Stomach (tissue), 9 donors: ENCODE data around the gene RNF20. TPM values are rescaled to one million over a fixed set of nuclear protein-coding genes. Genes with fewer than 3 reads are reported as not detected.

Experiments used
- DNase-seq, 2 donors: peaks; one replicate each; pipeline versions ENCODE4 v3.0.0 to v3.0.0-alpha.2; 2013 to 2019
- H3K27ac ChIP-seq, 5 donors: fragments of 200-600 bp in 4 of 5; sonication (generic) in 4 of 5; one replicate each; pipeline ENCODE4 v1.5.1; 2013 to 2019; ENCODE audit warnings: mild to moderate bottlenecking in 1 of 5, moderate library complexity in 1 of 5
- H3K27me3 ChIP-seq, 3 donors: fragments of 200-600 bp; sonication (generic); one replicate each; pipeline ENCODE4 v1.5.1; 2017 to 2019; ENCODE audit warnings: mixed run types in 1 of 3
- H3K36me3 ChIP-seq, 4 donors: fragments of 200-600 bp; sonication (generic); 1 replicate in 3 of 4; 2 replicates in 1 of 4; pipeline ENCODE4 v1.5.1; 2016 to 2019
- H3K4me1 ChIP-seq, 4 donors: fragments of 200-600 bp; sonication (generic); one replicate each; pipeline ENCODE4 v1.5.1; 2016 to 2019
- H3K4me3 ChIP-seq, 4 donors: fragments of 200-600 bp; sonication (generic) in 3 of 4; one replicate each; pipeline ENCODE4 v1.5.1; 2016 to 2019; ENCODE audit warnings: mild to moderate bottlenecking in 1 of 4
- H3K9me3 ChIP-seq, 4 donors: fragments of 200-600 bp; sonication (generic); one replicate each; pipeline ENCODE4 v1.5.1; 2016 to 2019
- CTCF ChIP-seq, 7 experiments: fragments of 450-650 bp in 4 of 7; fragments of 200-600 bp in 3 of 7; sonication (generic) in 3 of 7; IDR thresholded peaks; one replicate each; pipeline ENCODE4 v1.5.1; 2016 to 2019; ENCODE audit warnings: antibody characterized with exemption in 7 of 7, control low read depth in 2 of 7, mild to moderate bottlenecking in 1 of 7
- EP300 ChIP-seq: sonication (generic); formaldehyde crosslinking; IDR thresholded peaks from one replicate; pipeline ENCODE4 v1.6.1; 2017; ENCODE audit warnings: antibody characterized with exemption
- POLR2A ChIP-seq, 4 donors: fragments of 450-650 bp; IDR thresholded peaks; one replicate each; pipeline ENCODE4 v1.6.1; 2016; ENCODE audit warnings: antibody characterized with exemption in 4 of 4, control low read depth in 2 of 4, mild to moderate bottlenecking in 1 of 4, moderate library complexity in 1 of 4
- POLR2AphosphoS5 ChIP-seq, 3 donors: sonication (generic); formaldehyde crosslinking; IDR thresholded peaks; one replicate each; pipeline ENCODE4 v1.6.1; 2016; ENCODE audit warnings: antibody characterized with exemption in 3 of 3
- WGBS, 5 donors: extraction: QIAGEN DNeasy Blood & Tissue Kit in 3 of 5; methylation state at CpG; one replicate each; pipeline versions ENCODE4 v1.1.5 to v1.1.7; 2013 to 2018; 5-methylcytosine and 5-hydroxymethylcytosine counted together
- intact Hi-C: fragments of 100-400 bp; cut with DNase I; formaldehyde crosslinking; loops from one replicate; pipeline ENCODE4 v1.15.1; 2023; ENCODE audit warnings: low total_unique reads
- polyA plus RNA-seq, 3 donors: library from polyadenylated mRNA; stranded (reverse); fragments of 200-250 nt; gene quantifications; one replicate each; pipeline ENCODE4 v1.2.3, GENCODE V29; 2013
- total RNA-seq, 5 donors: library from RNA; depleted of rRNA; stranded (reverse); fragments of >200 nt; gene quantifications; one replicate each; pipeline versions ENCODE4 v1.1.0 to v1.2.3, GENCODE V29; 2014 to 2016
- donor health status: healthy with polysubstance abuse.
- donor health status: Bipolar disorder and iron deficiency.
- donor health status: healthy.

Gene RNF20
- total and polyA plus RNA-seq, 8 donors = 8.2 to 30.4 (median 12.4) TPM

- intact Hi-C loops = loop anchor here (2.0 kb wide), 1 partner anchor 69 kb away; no protein-coding TSS in a partner anchor
- TF ChIP-seq CTCF (IDR thresholded peaks at IDR 0.05) (no peak), POLR2AphosphoS5 (IDR thresholded peaks at IDR 0.05) (no peak), EP300 (no peak), POLR2A (IDR thresholded peaks at IDR 0.05) (no peak)
- Histone ChIP-seq H3K9me3 (no peaks in the 10 kb centered on the region), H3K27ac (no peak overlapping the region), H3K36me3 (no peaks in the 10 kb centered on the region), H3K4me1 (peaks cover 0 to 4% (median 0%) of the 10 kb centered on the region in 4 donors), H3K4me3 (no peak overlapping the region), H3K27me3 (peaks cover 0 to 5% (median 0%) of the 10 kb centered on the region in 3 donors)
- no peak for DNase-seq
Observed at GRCh38 chr9:101528015-101528414, 5.6 kb upstream of the RNF20 start.

- peak; percentile 71 to 88 for DNase-seq
- H3K27ac ChIP-seq = no peak overlapping the region
- peak in 5 of 7 experiments; percentile 69 to 87 (median 81) for TF ChIP-seq CTCF (IDR thresholded peaks at IDR 0.05)
- TF ChIP-seq POLR2A (IDR thresholded peaks at IDR 0.05) = no peak
- peaks cover 9 to 18% (median 12%) of the 10 kb centered on the region in 4 donors for H3K4me1 ChIP-seq
- WGBS, 5 donors = 17 to 19% (median 17%) methylated on average over 6 of the region's 6 CpGs
- no peak overlapping the region for H3K4me3 ChIP-seq
- intact Hi-C loops = no loop called here
- H3K27me3 ChIP-seq = no peaks in the 10 kb centered on the region
- H3K9me3 ChIP-seq = no peaks in the 10 kb centered on the region
- peaks cover 0 to under 1% (median 0%) of the 10 kb centered on the region in 4 donors for H3K36me3 ChIP-seq
Observed at GRCh38 chr9:101530076-101530711, 3.5 kb upstream of the RNF20 start.

- intact Hi-C loops = no loop called here
- Histone ChIP-seq H3K27ac (no peak overlapping the region), H3K27me3 (no peaks in the 10 kb centered on the region), H3K4me1 (peaks cover 14 to 44% (median 30%) of the 10 kb centered on the region in 4 donors), H3K36me3 (peaks cover 13 to 59% (median 58%) of the 10 kb centered on the region in 4 donors), H3K4me3 (no peak overlapping the region), H3K9me3 (no peaks in the 10 kb centered on the region)
- DNase-seq = no peak
- TF ChIP-seq POLR2A (IDR thresholded peaks at IDR 0.05) = no peak
- no peak for TF ChIP-seq EP300
- no peak for TF ChIP-seq POLR2AphosphoS5 (IDR thresholded peaks at IDR 0.05)
- no peak for TF ChIP-seq CTCF (IDR thresholded peaks at IDR 0.05)
Observed at GRCh38 chr9:101536351-101536750, 2.7 kb downstream of the RNF20 start.

GRCh38 chr9:101536938-101537337, 3.3 kb downstream of the RNF20 start:
- TF ChIP-seq POLR2A (IDR thresholded peaks at IDR 0.05) = no peak
- TF ChIP-seq CTCF (IDR thresholded peaks at IDR 0.05) = no peak
- no peak for TF ChIP-seq EP300
- no peak for TF ChIP-seq POLR2AphosphoS5 (IDR thresholded peaks at IDR 0.05)
- Histone ChIP-seq H3K36me3 (peaks cover 15 to 65% (median 62%) of the 10 kb centered on the region in 4 donors), H3K27me3 (no peaks in the 10 kb centered on the region), H3K27ac (no peak overlapping the region), H3K4me1 (peaks cover 14 to 44% (median 30%) of the 10 kb centered on the region in 4 donors), H3K4me3 (no peak overlapping the region), H3K9me3 (no peaks in the 10 kb centered on the region)
- intact Hi-C loops = no loop called here
- WGBS, 5 donors = 89 to 100% (median 96%) methylated on average over 2 of the region's 2 CpGs
- DNase-seq = peak in 1 of 2 donors; percentile 67
